Sigmoid colon (tissue), 7 donors: ENCODE data around the gene CORO1C. TPM values are rescaled to one million over a fixed set of nuclear protein-coding genes. Genes with fewer than 3 reads are reported as not detected.

Experiments
- DNase-seq: peaks from one replicate; pipeline ENCODE4 v3.0.0-alpha.2; 2019
- H3K27ac ChIP-seq, 4 donors: fragments of 200-600 bp; sonication (generic); one replicate each; pipeline ENCODE4 v1.5.1; 2016 to 2019; ENCODE audit warnings: mild to moderate bottlenecking in 1 of 4
- H3K27me3 ChIP-seq, 3 donors: fragments of 200-600 bp; sonication (generic); one replicate each; pipeline ENCODE4 v1.5.1; 2019; ENCODE audit warnings: mild to moderate bottlenecking in 1 of 3
- H3K36me3 ChIP-seq, 4 donors: fragments of 200-600 bp; sonication (generic); one replicate each; pipeline ENCODE4 v1.5.1; 2016 to 2019
- H3K4me1 ChIP-seq, 4 donors: fragments of 200-600 bp; sonication (generic); one replicate each; pipeline ENCODE4 v1.5.1; 2017 to 2019
- H3K4me3 ChIP-seq, 4 donors: fragments of 200-600 bp; sonication (generic); one replicate each; pipeline ENCODE4 v1.5.1; 2017 to 2019; ENCODE audit warnings: mild to moderate bottlenecking in 2 of 4, moderate library complexity in 1 of 4
- H3K9me3 ChIP-seq, 4 donors: fragments of 200-600 bp in 3 of 4; sonication (generic) in 3 of 4; one replicate each; pipeline versions ENCODE4 v1.5.1 to v1.6.1; 2013 to 2019
- CTCF ChIP-seq, 4 experiments: fragments of 450-650 bp in 3 of 4; fragments of 200-600 bp in 1 of 4; IDR thresholded peaks; one replicate each; pipeline ENCODE4 v1.5.1; 2016 to 2019; ENCODE audit warnings: antibody characterized with exemption in 4 of 4, mild to moderate bottlenecking in 3 of 4, moderate library complexity in 2 of 4
- EP300 ChIP-seq, 4 donors: sonication (generic); formaldehyde crosslinking; IDR thresholded peaks; one replicate each; pipeline ENCODE4 v1.6.1; 2017; ENCODE audit warnings: antibody characterized with exemption in 4 of 4
- POLR2A ChIP-seq, 2 donors: fragments of 450-650 bp; IDR thresholded peaks; one replicate each; pipeline ENCODE4 v1.6.1; 2016; ENCODE audit warnings: antibody characterized with exemption in 2 of 2, mild to moderate bottlenecking in 2 of 2, moderate library complexity in 2 of 2
- POLR2AphosphoS5 ChIP-seq, 4 donors: sonication (generic); formaldehyde crosslinking; IDR thresholded peaks; one replicate each; pipeline ENCODE4 v1.6.1; 2017; ENCODE audit warnings: antibody characterized with exemption in 4 of 4
- WGBS, 2 donors: extraction: QIAGEN DNeasy Blood & Tissue Kit; methylation state at CpG; one replicate each; pipeline ENCODE4 v1.1.7; 2013; 5-methylcytosine and 5-hydroxymethylcytosine counted together
- intact Hi-C: fragments of 100-400 bp; cut with DNase I; formaldehyde crosslinking; loops from one replicate; pipeline ENCODE4 v1.15.1; 2023
- polyA plus RNA-seq, 3 donors: library from polyadenylated mRNA; stranded (reverse); fragments of 200-250 nt; gene quantifications; one replicate each; pipeline ENCODE4 v1.2.3, GENCODE V29; 2013
- total RNA-seq, 4 donors: library from RNA; depleted of rRNA; stranded (reverse); fragments of >200 nt; gene quantifications; one replicate each; pipeline ENCODE4 v1.1.0, GENCODE V29; 2016
- donor health status: healthy with polysubstance abuse.
- donor health status: Bipolar disorder and iron deficiency.
- donor health status: healthy.

CORO1C gene
- total and polyA plus RNA-seq, 7 donors: 38.4 to 569 (median 247) TPM

- Histone ChIP-seq H3K4me1 (peaks cover 2 to 95% (median 83%) of the 10 kb centered on the region in 4 donors), H3K27ac (peak overlapping the region; percentile 95 to 100 (median 98)), H3K36me3 (no peaks in the 10 kb centered on the region), H3K9me3 (no peaks in the 10 kb centered on the region), H3K27me3 (no peaks in the 10 kb centered on the region), H3K4me3 (no peak overlapping the region)
- TF ChIP-seq EP300 (IDR thresholded peaks at IDR 0.05): no peak
- TF ChIP-seq POLR2A (IDR thresholded peaks at IDR 0.05): no peak
- TF ChIP-seq CTCF (IDR thresholded peaks at IDR 0.05): no peak
- TF ChIP-seq POLR2AphosphoS5 (IDR thresholded peaks at IDR 0.05): no peak
- no peak for DNase-seq
- 73 to 87% methylated on average over 6 of the region's 6 CpGs for WGBS, 2 donors
- intact Hi-C loops: no loop called here
Measured at GRCh38 chr12:108686780-108687179, 44.5 kb downstream of the CORO1C start.

- TF ChIP-seq POLR2AphosphoS5 (IDR thresholded peaks at IDR 0.05): peak in 1 of 4 donors; percentile 12
- TF ChIP-seq CTCF (IDR thresholded peaks at IDR 0.05): no peak
- Histone ChIP-seq H3K9me3 (no peaks in the 10 kb centered on the region), H3K27ac (peak overlapping the region; percentile 95 to 100 (median 98)), H3K27me3 (no peaks in the 10 kb centered on the region), H3K4me1 (peaks cover 2 to 98% (median 79%) of the 10 kb centered on the region in 4 donors), H3K36me3 (no peaks in the 10 kb centered on the region), H3K4me3 (no peak overlapping the region)
- WGBS, 2 donors: 62 to 80% methylated on average over 4 of the region's 4 CpGs
- DNase-seq: no peak
- intact Hi-C loops: no loop called here
Measured at GRCh38 chr12:108685469-108686260, 45.7 kb downstream of the CORO1C start.

- H3K4me3 ChIP-seq: no peak overlapping the region
- WGBS, 2 donors: 85 to 90% methylated on average over 4 of the region's 4 CpGs
- intact Hi-C loops: no loop called here
- peak overlapping the region; percentile 95 to 100 (median 98) for H3K27ac ChIP-seq
- H3K27me3 ChIP-seq: no peaks in the 10 kb centered on the region
- H3K36me3 ChIP-seq: no peaks in the 10 kb centered on the region
- H3K4me1 ChIP-seq: peaks cover 2 to 97% (median 74%) of the 10 kb centered on the region in 4 donors
- no peak for DNase-seq
- no peak for TF ChIP-seq CTCF (IDR thresholded peaks at IDR 0.05)
- no peak for TF ChIP-seq POLR2AphosphoS5 (IDR thresholded peaks at IDR 0.05)
- TF ChIP-seq POLR2A (IDR thresholded peaks at IDR 0.05): no peak
- TF ChIP-seq EP300 (IDR thresholded peaks at IDR 0.05): no peak
- H3K9me3 ChIP-seq: no peaks in the 10 kb centered on the region
Measured at GRCh38 chr12:108683906-108684556, 47.3 kb downstream of the CORO1C start.

GRCh38 chr12:108681317-108681716, 50.0 kb downstream of the CORO1C start:
- no peak for DNase-seq
- Histone ChIP-seq H3K4me1 (peaks cover 2 to 96% (median 73%) of the 10 kb centered on the region in 4 donors), H3K4me3 (no peak overlapping the region), H3K27ac (peak overlapping the region; percentile 48 to 100 (median 84)), H3K36me3 (peaks cover 0 to 13% (median 2%) of the 10 kb centered on the region in 4 donors), H3K9me3 (no peaks in the 10 kb centered on the region), H3K27me3 (no peaks in the 10 kb centered on the region)
- intact Hi-C loops: loop anchor here (2.0 kb wide), 1 partner anchor 15 kb away; no protein-coding TSS in a partner anchor
- TF ChIP-seq POLR2AphosphoS5 (IDR thresholded peaks at IDR 0.05) (no peak), EP300 (IDR thresholded peaks at IDR 0.05) (no peak), CTCF (IDR thresholded peaks at IDR 0.05) (no peak), POLR2A (IDR thresholded peaks at IDR 0.05) (no peak)
- WGBS, 2 donors: 92 to 98% methylated on average over 1 of the region's 1 CpG
